ENCODE measurements around the gene ANXA5.
A peak's percentile ranks its signal among the peaks of the same experiment; 100 is the strongest.

ANXA5 gene

GRCh38 chr4:121712783-121713182 is 16.0 kb upstream of the ANXA5 start:
- Histone ChIP-seq H3K27me3 (ENCODE audit: control insufficient read depth in 2 of 2, insufficient read depth in 2 of 2, low read length in 2 of 2) (no peaks in the 10 kb centered on the region), H3K4me3 (ENCODE audit: low read length in 2 of 2) (no peak overlapping the region), H3K4me1 (ENCODE audit: control insufficient read depth in 2 of 2, insufficient read depth in 2 of 2, low read length in 2 of 2) (no peaks in the 10 kb centered on the region), H3K9me3 (ENCODE audit: control insufficient read depth in 2 of 2, low read length in 2 of 2) (no peaks in the 10 kb centered on the region), H3K27ac (ENCODE audit: low read depth in 2 of 2, low read length in 2 of 2) (no peak overlapping the region), H3K9ac (ENCODE audit: low read depth in 1 of 2, low read length in 2 of 2) (no peak overlapping the region), H3K36me3 (ENCODE audit: control insufficient read depth in 2 of 2, insufficient read depth in 2 of 2, low read length in 2 of 2) (no peaks in the 10 kb centered on the region)

DNA sequence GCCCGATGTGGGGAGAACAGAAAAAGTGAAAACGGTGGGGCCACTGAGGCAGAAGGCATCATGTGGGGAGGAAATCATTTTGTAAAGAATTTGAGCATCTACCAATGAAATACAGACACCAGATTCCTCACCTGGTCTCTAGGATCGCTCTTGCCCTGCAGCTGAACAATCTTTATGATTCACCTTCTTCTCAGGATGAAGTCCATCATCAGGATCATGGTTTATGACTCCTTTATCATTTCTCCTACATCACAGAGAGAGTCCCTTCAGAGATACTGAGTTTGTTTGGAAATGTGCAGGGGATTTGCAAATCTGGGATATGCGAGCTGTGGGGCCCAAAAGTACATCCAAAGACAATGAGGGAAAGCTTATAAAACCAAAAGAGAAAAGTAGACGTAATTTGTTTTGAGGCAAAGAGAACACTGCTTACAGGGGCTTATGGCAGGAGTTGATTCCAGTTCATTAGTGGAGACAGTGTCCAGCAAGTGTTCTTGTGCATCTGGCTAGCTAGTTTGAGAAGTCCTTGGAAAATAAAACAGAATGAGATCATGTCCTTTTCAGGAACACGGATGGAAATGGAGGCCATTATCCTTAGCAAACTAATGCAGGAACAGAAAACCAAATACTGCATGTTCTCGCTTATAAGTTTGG is 15.3 kb upstream of the ANXA5 start:
- Histone ChIP-seq H3K27me3 (ENCODE audit: control insufficient read depth in 2 of 2, insufficient read depth in 2 of 2, low read length in 2 of 2) (no peaks in the 10 kb centered on the region), H3K27ac (ENCODE audit: low read depth in 2 of 2, low read length in 2 of 2) (peak overlapping the region; percentile 16 to 52), H3K4me1 (ENCODE audit: control insufficient read depth in 2 of 2, insufficient read depth in 2 of 2, low read length in 2 of 2) (no peaks in the 10 kb centered on the region), H3K9ac (ENCODE audit: low read depth in 1 of 2, low read length in 2 of 2) (no peak overlapping the region), H3K9me3 (ENCODE audit: control insufficient read depth in 2 of 2, low read length in 2 of 2) (no peaks in the 10 kb centered on the region), H3K36me3 (ENCODE audit: control insufficient read depth in 2 of 2, insufficient read depth in 2 of 2, low read length in 2 of 2) (no peaks in the 10 kb centered on the region), H3K4me3 (ENCODE audit: low read length in 2 of 2) (no peak overlapping the region)

- Histone ChIP-seq H3K9ac (ENCODE audit: low read depth in 1 of 2, low read length in 2 of 2) (peak overlapping the region in 1 of 2 donors; percentile 37), H3K9me3 (ENCODE audit: control insufficient read depth in 2 of 2, low read length in 2 of 2) (no peaks in the 10 kb centered on the region), H3K4me1 (ENCODE audit: control insufficient read depth in 2 of 2, insufficient read depth in 2 of 2, low read length in 2 of 2) (no peaks in the 10 kb centered on the region), H3K4me3 (ENCODE audit: low read length in 2 of 2) (peak overlapping the region in 1 of 2 donors; percentile 19), H3K36me3 (ENCODE audit: control insufficient read depth in 2 of 2, insufficient read depth in 2 of 2, low read length in 2 of 2) (no peaks in the 10 kb centered on the region), H3K27me3 (ENCODE audit: control insufficient read depth in 2 of 2, insufficient read depth in 2 of 2, low read length in 2 of 2) (no peaks in the 10 kb centered on the region), H3K27ac (ENCODE audit: low read depth in 2 of 2, low read length in 2 of 2) (peak overlapping the region; percentile 16 to 52)
Observed at GRCh38 chr4:121711263-121712000, 14.7 kb upstream of the ANXA5 start.

GRCh38 chr4:121709766-121710405 is 13.1 kb upstream of the ANXA5 start:
- Histone ChIP-seq H3K9me3 (ENCODE audit: control insufficient read depth in 2 of 2, low read length in 2 of 2) (no peaks in the 10 kb centered on the region), H3K36me3 (ENCODE audit: control insufficient read depth in 2 of 2, insufficient read depth in 2 of 2, low read length in 2 of 2) (no peaks in the 10 kb centered on the region), H3K4me1 (ENCODE audit: control insufficient read depth in 2 of 2, insufficient read depth in 2 of 2, low read length in 2 of 2) (no peaks in the 10 kb centered on the region), H3K4me3 (ENCODE audit: low read length in 2 of 2) (no peak overlapping the region), H3K27me3 (ENCODE audit: control insufficient read depth in 2 of 2, insufficient read depth in 2 of 2, low read length in 2 of 2) (no peaks in the 10 kb centered on the region), H3K9ac (ENCODE audit: low read depth in 1 of 2, low read length in 2 of 2) (no peak overlapping the region), H3K27ac (ENCODE audit: low read depth in 2 of 2, low read length in 2 of 2) (no peak overlapping the region)

GRCh38 chr4:121707344-121707743 is 10.6 kb upstream of the ANXA5 start:
- H3K36me3 ChIP-seq (ENCODE audit: control insufficient read depth in 2 of 2, insufficient read depth in 2 of 2, low read length in 2 of 2) = no peaks in the 10 kb centered on the region
- no peak overlapping the region for H3K4me3 ChIP-seq (ENCODE audit: low read length in 2 of 2)
- no peak overlapping the region for H3K9ac ChIP-seq (ENCODE audit: low read depth in 1 of 2, low read length in 2 of 2)
- no peak overlapping the region for H3K27ac ChIP-seq (ENCODE audit: low read depth in 2 of 2, low read length in 2 of 2)
- no peaks in the 10 kb centered on the region for H3K9me3 ChIP-seq (ENCODE audit: control insufficient read depth in 2 of 2, low read length in 2 of 2)
- no peaks in the 10 kb centered on the region for H3K27me3 ChIP-seq (ENCODE audit: control insufficient read depth in 2 of 2, insufficient read depth in 2 of 2, low read length in 2 of 2)
- no peaks in the 10 kb centered on the region for H3K4me1 ChIP-seq (ENCODE audit: control insufficient read depth in 2 of 2, insufficient read depth in 2 of 2, low read length in 2 of 2)

DNA sequence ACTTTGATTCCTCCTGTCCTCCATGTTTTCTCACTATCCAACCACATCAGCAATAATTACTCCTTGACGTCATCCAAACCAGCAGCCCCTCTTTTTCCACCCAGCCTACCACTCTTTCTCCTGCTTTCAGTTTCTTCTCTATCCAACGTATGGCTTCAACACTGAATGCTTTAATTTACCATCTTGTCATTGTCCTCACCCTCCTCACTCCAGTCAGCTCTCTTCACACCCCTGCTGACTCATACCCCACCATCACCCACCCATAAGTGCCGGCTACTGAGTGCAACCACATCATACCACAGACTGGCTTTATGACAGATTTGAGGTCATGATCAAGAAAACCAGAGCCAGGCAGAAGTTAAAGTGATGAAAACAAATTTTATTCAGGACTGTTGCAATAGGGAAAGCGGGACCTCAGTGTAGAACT is 9.8 kb upstream of the ANXA5 start:
- Histone ChIP-seq H3K4me1 (ENCODE audit: control insufficient read depth in 2 of 2, insufficient read depth in 2 of 2, low read length in 2 of 2) (no peaks in the 10 kb centered on the region), H3K9me3 (ENCODE audit: control insufficient read depth in 2 of 2, low read length in 2 of 2) (no peaks in the 10 kb centered on the region), H3K27me3 (ENCODE audit: control insufficient read depth in 2 of 2, insufficient read depth in 2 of 2, low read length in 2 of 2) (no peaks in the 10 kb centered on the region), H3K27ac (ENCODE audit: low read depth in 2 of 2, low read length in 2 of 2) (no peak overlapping the region), H3K4me3 (ENCODE audit: low read length in 2 of 2) (no peak overlapping the region), H3K36me3 (ENCODE audit: control insufficient read depth in 2 of 2, insufficient read depth in 2 of 2, low read length in 2 of 2) (no peaks in the 10 kb centered on the region), H3K9ac (ENCODE audit: low read depth in 1 of 2, low read length in 2 of 2) (no peak overlapping the region)

DNA sequence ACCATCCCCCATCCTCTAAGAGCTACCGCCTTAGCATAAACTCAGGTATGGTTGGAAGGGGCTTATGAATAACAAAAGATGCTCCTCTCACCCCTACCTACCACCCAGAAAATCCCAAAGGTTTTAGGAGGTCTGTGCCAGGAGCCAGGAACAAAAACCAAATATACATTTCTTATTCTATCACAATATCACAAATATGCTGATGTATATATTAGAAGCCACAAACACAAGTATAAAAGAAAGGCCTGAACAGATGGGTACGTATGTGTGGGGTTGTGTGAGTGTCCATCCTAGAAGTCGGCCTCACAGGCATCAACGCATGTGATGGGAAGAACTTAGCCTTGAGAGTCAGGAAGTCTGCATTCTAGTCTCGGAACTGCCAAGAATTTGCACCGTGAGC is 8.7 kb upstream of the ANXA5 start:
- H3K27me3 ChIP-seq (ENCODE audit: control insufficient read depth in 2 of 2, insufficient read depth in 2 of 2, low read length in 2 of 2) = no peaks in the 10 kb centered on the region
- no peak overlapping the region for H3K4me3 ChIP-seq (ENCODE audit: low read length in 2 of 2)
- no peaks in the 10 kb centered on the region for H3K4me1 ChIP-seq (ENCODE audit: control insufficient read depth in 2 of 2, insufficient read depth in 2 of 2, low read length in 2 of 2)
- H3K9me3 ChIP-seq (ENCODE audit: control insufficient read depth in 2 of 2, low read length in 2 of 2) = no peaks in the 10 kb centered on the region
- H3K36me3 ChIP-seq (ENCODE audit: control insufficient read depth in 2 of 2, insufficient read depth in 2 of 2, low read length in 2 of 2) = no peaks in the 10 kb centered on the region
- no peak overlapping the region for H3K27ac ChIP-seq (ENCODE audit: low read depth in 2 of 2, low read length in 2 of 2)
- H3K9ac ChIP-seq (ENCODE audit: low read depth in 1 of 2, low read length in 2 of 2) = no peak overlapping the region

DNA sequence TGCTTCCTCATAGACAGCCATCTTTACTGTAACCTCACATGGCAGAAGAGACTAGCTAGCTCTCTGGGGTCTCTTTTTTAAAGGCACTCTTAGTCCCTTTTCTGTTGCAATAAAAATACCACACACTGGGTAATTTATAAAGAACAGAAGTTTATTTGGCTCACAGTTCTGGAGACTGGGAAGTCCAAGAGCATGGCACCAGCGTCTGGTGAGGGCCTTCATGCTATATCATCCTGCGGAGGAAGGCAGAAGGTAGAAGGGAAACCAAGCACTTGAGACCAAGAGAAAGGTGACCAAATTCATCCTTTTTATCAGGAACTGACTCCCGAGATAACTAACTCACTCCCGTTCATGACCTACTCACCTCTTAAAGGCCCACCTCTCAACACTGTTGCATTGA is 5.4 kb upstream of the ANXA5 start:
- no peaks in the 10 kb centered on the region for H3K27me3 ChIP-seq (ENCODE audit: control insufficient read depth in 2 of 2, insufficient read depth in 2 of 2, low read length in 2 of 2)
- H3K4me3 ChIP-seq (ENCODE audit: low read length in 2 of 2) = no peak overlapping the region
- H3K27ac ChIP-seq (ENCODE audit: low read depth in 2 of 2, low read length in 2 of 2) = no peak overlapping the region
- H3K36me3 ChIP-seq (ENCODE audit: control insufficient read depth in 2 of 2, insufficient read depth in 2 of 2, low read length in 2 of 2) = no peaks in the 10 kb centered on the region
- no peak overlapping the region for H3K9ac ChIP-seq (ENCODE audit: low read depth in 1 of 2, low read length in 2 of 2)
- peaks cover 5 to 8% of the 10 kb centered on the region in 2 donors for H3K4me1 ChIP-seq (ENCODE audit: control insufficient read depth in 2 of 2, insufficient read depth in 2 of 2, low read length in 2 of 2)
- no peaks in the 10 kb centered on the region for H3K9me3 ChIP-seq (ENCODE audit: control insufficient read depth in 2 of 2, low read length in 2 of 2)

DNA sequence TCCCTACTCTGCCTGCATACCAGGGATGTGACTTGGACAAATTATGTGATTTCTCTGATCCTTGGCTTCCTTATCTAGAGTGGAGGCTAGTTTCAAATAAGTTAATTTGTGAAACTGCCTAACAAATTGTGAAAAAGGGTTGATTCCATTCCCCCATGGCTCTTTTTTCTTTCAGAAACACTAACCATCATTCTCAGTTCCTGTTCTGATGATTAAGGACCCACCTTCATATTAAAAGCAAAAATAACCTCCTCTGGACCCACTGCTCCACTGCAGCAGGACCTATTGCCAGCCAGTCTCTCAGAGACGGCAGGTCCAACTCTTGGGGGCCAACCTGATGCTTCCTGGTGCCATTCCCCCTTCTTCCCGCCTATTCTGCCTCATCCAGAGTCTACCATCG is 4.5 kb upstream of the ANXA5 start:
- no peaks in the 10 kb centered on the region for H3K9me3 ChIP-seq (ENCODE audit: control insufficient read depth in 2 of 2, low read length in 2 of 2)
- no peak overlapping the region for H3K27ac ChIP-seq (ENCODE audit: low read depth in 2 of 2, low read length in 2 of 2)
- H3K36me3 ChIP-seq (ENCODE audit: control insufficient read depth in 2 of 2, insufficient read depth in 2 of 2, low read length in 2 of 2) = no peaks in the 10 kb centered on the region
- H3K4me3 ChIP-seq (ENCODE audit: low read length in 2 of 2) = no peak overlapping the region
- peaks cover 5 to 8% of the 10 kb centered on the region in 2 donors for H3K4me1 ChIP-seq (ENCODE audit: control insufficient read depth in 2 of 2, insufficient read depth in 2 of 2, low read length in 2 of 2)
- H3K9ac ChIP-seq (ENCODE audit: low read depth in 1 of 2, low read length in 2 of 2) = no peak overlapping the region
- H3K27me3 ChIP-seq (ENCODE audit: control insufficient read depth in 2 of 2, insufficient read depth in 2 of 2, low read length in 2 of 2) = no peaks in the 10 kb centered on the region

- Histone ChIP-seq H3K4me3 (ENCODE audit: low read length in 2 of 2) (no peak overlapping the region), H3K9me3 (ENCODE audit: control insufficient read depth in 2 of 2, low read length in 2 of 2) (no peaks in the 10 kb centered on the region), H3K27me3 (ENCODE audit: control insufficient read depth in 2 of 2, insufficient read depth in 2 of 2, low read length in 2 of 2) (no peaks in the 10 kb centered on the region), H3K27ac (ENCODE audit: low read depth in 2 of 2, low read length in 2 of 2) (no peak overlapping the region), H3K9ac (ENCODE audit: low read depth in 1 of 2, low read length in 2 of 2) (no peak overlapping the region), H3K36me3 (ENCODE audit: control insufficient read depth in 2 of 2, insufficient read depth in 2 of 2, low read length in 2 of 2) (no peaks in the 10 kb centered on the region), H3K4me1 (ENCODE audit: control insufficient read depth in 2 of 2, insufficient read depth in 2 of 2, low read length in 2 of 2) (peaks cover 5 to 12% of the 10 kb centered on the region in 2 donors)
Observed at GRCh38 chr4:121698236-121698671, 1.5 kb upstream of the ANXA5 start.
